Right renal pelvis (tissue), 4 donors: ENCODE data around the gene SEC23IP. TPM values are rescaled to one million over a fixed set of nuclear protein-coding genes. Genes with fewer than 3 reads are reported as not detected.

Source experiments
- DNase-seq, 4 donors: peaks; one replicate each; pipeline ENCODE4 v3.0.0-alpha.2; 2013; ENCODE audit warnings: low read depth in 4 of 4, low spot score in 3 of 4, missing footprints in 1 of 4
- polyA plus RNA-seq, 4 donors: library from polyadenylated mRNA; unstranded; fragments of 120-200 nt; gene quantifications; one replicate each; pipeline ENCODE4 v1.2.1, GENCODE V29; 2013; ENCODE audit not compliant: insufficient read length in 4 of 4

The SEC23IP gene
- polyA plus RNA-seq, 4 donors = 65.4 to 75.8 (median 71.8) TPM

DNA sequence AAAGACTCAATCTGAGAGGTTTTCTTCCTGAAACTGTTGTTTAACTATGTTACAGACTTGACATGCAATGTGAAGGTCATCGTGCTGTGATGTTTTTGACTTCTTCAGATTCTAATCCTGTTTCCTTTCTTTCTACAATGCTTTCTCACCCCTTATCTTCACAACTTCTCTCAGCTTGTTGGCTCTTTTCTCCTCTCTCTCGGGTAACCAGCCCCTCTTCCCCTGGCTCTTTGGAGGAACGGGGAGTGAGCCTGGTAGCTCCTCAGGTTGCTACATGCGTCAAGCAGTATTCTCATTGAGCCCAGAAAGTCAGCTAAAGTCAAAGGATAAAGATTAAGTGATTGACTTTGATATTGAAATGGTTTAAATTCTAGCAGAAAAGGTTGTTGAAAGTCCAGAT is 40.1 kb downstream of the SEC23IP start:
- DNase-seq = no peak

DNA sequence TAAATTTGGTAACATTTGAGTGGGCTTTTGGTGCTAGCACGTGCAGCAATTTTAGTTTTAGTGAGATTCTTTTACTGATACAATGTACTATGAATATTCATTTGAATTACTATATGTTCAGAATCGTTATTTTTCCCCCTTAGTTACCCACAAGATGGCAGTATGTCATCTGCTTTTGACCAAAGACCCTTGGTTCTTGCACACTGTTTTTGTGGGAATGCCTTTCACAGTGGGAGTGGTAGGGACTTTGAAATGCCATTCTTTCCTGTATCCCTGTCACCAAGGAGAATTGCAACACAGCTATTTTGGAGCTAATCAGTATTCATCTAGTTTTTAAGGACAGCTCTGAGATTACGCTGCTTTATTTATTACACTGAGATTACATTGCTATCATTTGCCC is 40.6 kb downstream of the SEC23IP start:
- DNase-seq = peak; percentile 16 to 51 (median 33)

DNA sequence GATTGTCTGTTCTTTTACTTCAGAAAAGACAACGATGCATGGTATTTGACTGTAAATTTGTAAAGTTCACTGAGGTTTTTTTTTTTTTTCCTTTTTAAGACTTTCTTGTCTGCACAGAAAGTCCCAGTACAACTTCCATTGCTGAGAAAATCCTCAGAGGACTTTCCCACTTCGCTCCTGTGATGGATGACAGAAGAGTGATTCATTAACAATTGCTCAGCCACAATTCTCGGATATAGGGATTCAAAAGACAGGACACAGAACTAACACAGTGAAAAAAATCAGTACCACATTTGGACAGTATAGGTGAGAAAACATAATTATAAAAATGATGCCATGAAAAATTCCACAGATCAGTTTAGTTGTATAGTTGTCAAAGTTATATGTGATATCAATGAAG is 48.0 kb downstream of the SEC23IP start:
- no peak for DNase-seq

DNA sequence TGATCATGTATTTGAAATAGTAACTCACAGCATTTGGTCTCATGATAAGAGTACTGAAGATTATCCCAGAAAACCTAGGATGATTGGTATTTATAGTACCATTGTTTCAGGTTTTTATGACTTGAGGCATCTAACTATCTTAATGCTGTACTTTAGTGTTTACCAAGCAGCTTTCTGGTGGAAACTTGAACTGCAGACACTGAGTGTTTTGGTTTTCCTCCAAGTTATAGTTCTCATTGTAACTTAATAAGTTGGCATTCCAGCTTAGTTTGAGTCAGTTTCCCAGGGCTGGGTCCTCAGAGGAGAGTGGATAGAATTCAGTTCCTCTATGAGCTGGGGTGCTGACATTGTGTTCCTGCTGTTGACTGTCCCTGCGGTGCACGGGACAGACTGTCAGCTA is 50.4 kb downstream of the SEC23IP start:
- no peak for DNase-seq

DNA sequence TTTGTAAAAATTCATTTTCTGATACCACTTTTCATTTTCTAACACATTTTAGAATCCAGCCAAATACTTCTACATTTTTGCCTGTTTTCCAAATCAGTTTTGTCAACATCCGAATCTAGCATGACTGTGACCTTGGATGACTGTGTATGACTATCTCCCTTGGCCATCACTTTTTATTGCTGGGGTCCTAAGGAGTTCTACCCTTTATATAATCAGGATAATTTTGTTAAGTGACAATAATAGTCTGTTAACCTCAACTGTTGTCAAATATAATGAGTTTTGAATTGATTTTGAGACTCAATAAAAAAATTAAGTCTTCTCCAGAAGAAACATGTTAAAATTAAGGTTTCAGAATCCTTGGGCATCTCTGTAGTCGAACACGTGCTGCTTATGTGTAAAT is 53.3 kb downstream of the SEC23IP start:
- no peak for DNase-seq

DNA sequence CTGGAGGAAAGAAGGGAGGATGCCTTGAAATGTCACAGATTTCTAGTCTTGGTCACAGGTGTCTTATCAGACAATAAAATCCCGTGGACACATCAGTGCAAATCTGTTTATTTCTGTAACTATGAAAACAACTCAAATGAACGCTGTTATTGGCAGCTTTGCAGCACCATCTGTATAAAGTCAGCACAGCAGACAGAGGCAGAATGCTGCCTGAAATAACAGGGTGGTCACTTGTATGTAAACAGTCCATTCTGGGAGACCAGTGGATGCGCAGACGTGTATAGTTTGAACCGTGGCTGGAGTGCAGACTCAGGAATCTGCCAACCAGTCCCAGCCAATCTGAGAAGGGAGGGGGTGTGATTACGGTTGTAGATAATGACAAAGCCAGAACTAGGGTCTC is 54.8 kb downstream of the SEC23IP start:
- DNase-seq = peak in 1 of 4 donors; percentile 12

DNA sequence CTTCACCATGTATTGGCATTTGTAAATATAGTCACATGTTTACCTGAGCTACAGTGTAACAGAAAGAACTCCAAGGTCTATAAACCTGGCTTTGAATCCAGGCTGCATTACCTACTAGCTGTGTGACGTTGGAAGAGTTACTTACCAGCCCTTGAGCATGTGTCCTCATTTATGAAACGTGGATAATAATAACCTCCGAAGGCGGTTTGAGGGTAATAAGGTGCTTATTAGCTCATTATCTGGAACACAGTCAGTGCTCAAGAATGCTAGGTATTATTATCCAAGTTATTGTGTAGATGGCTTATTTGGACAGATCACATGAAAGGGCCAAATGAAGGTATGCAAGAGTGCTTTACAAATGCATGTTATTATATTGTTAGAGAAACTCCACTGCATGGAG is 64.9 kb downstream of the SEC23IP start:
- DNase-seq = no peak

DNA sequence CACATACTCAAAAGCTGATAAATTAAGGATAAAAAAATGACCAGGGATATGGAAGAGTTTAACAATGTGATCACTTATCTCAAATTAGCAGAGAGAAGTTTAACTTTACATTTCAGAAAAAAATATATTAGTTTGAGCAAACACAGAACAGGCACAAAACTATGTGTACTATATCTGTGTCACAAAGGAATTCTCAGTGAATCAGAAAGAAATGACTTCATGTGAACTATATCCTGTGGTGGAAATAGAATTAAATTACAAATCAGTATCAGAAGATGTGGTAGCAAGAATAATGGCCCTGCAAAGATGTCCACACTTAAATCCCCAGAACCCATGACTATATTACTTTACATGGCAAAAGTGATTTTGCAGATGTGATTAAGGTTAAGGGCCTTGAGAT is 70.3 kb downstream of the SEC23IP start:
- DNase-seq = no peak

DNA sequence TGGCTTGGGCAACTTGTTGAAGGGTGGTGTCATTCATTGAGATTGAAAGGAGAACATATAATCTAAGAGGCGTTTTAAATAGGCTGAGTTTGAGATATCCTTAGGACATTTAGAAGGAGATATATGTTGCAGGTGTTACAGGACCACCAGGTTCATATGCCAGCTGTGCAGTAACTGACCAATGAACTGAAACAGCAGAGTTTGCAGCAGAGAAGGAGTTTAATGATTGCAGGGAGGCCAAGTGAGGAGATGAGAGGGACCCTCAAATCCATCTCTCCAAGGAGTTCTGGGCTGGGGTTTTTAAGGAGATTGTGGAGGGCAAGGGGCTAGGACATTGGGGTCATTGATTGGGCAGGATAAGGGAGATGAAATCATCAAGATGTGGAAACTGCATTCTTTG is 74.5 kb downstream of the SEC23IP start:
- no peak for DNase-seq

DNA sequence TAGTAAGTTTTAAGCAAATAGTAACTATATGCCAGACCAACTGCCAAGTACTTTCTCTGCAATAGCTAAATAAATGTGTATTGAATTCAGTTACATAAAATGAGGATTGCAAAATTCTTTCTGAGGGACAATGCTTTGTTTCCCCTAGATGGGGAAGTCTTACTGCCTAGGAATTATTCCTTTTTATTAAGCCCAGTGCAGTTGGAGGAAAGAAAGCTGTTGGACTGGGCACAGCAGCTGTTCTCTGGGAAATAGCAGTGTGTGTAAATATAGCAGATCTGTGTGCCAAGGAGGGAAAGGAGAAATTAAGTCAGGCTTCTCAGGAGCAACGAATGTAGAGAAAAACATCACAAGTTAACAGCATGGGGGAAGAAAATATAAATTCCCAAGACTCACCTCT is 77.1 kb downstream of the SEC23IP start:
- no peak for DNase-seq

DNA sequence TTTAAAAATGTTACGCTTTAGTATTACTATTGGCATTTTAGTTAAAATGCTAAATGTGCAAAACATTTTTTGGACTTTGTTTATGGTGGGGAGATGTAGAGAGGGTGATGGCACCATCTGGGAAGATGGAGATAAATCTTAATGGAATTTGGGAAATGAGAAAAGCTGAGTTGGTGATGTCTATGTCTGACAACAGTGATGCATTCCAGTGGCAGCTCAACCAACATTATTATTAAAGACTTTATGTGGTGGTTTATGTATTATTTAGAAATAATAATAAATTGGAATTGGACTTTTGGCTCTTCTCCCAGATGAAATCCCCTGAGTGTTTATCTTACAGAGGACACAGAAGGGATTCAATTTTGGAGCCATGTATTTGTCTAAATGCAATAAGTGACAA is 77.6 kb downstream of the SEC23IP start:
- DNase-seq = no peak

DNA sequence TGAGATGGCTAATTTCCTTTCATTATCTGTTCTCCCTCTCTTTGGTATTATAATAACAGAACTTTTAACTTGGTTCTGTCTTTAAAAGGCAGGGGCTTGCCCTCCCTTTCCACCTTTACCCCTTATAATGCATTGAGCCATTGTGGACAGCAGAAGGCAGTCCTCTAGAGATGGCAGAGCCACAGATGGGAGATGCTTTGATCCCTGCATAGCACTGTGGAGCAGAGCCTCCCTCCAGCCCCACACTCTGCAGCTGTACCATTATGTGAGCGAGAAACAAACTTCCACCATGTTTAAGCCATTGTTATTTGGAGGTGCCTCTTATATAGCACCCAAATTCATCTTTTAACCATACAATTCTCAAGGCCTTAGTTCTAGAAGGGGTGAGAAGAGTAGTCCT is 78.4 kb downstream of the SEC23IP start:
- DNase-seq = no peak

DNA sequence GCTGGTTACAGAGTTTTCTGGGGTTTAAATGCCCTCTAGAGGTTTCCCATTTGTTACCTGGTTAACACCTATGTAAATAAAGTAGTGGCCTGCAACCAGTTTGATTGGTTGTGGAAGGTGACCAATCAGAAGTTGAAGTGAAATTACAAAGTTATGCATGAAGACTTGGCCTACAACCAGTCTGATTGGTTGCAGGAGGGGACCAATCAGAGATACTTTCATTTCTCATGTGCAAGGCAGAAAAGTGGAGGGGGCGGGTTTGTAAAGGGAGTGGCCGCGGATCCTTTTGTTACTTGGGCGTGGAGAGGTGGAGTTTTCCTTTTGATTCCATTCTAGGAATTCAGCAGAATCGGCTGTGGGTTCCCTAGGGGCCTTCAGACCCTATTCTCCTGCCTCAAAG is 80.8 kb downstream of the SEC23IP start:
- no peak for DNase-seq

DNA sequence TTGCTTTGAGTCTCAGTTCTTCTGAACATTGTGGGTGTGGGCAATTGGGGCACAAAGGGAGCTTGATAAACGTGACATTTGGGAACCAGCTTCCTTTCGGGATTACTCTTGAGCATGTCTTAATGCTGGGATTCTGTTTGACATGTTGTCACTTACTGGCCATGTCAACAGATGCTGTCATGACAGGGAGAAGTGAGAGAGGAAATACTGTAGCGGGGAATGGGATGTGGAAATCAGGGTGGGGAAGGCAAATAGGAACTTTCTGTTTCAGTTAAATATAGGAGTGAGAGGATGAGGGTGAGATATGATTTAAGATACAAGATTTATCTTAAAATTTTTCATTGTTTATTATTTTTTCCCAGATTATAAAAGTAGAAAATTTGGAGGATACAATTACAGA is 83.9 kb downstream of the SEC23IP start:
- DNase-seq = no peak

DNA sequence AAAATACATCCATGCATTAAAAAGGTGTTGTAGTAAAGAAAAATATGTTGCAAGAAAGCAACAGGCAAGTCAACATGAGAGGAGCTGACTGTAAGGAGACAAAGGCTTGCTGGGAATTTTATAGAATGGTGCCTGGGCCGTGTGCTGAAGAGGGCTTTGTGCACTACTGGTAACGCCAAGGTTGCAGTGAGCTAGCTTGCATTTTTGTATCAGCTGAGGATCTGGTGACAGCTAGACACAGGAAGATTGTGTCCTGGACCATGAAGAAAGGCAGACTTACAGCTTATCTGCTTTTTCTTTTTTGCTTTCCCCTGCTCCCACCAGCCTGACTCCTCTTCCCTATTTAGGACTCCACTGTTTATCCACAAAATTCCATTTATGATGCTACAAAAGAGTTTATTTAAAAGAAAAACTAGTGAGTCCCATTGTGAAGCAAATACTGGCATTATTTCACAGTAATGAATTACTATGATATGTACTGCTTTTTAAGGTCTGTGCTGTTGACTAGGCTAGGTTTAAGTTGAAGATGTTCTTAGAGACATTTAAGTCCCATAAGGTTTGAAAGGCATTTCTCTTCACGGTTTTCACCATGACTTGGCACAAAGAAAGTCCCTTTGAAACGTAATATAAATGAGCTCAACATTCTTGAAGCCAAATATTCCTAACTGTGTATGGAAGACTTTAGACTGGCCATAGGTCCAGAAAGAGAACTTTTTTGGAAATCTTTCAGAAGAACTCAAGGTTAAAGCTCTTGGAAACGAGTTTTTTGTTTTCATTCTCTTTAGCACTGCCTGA is 88.6 kb downstream of the SEC23IP start:
- no peak for DNase-seq

DNA sequence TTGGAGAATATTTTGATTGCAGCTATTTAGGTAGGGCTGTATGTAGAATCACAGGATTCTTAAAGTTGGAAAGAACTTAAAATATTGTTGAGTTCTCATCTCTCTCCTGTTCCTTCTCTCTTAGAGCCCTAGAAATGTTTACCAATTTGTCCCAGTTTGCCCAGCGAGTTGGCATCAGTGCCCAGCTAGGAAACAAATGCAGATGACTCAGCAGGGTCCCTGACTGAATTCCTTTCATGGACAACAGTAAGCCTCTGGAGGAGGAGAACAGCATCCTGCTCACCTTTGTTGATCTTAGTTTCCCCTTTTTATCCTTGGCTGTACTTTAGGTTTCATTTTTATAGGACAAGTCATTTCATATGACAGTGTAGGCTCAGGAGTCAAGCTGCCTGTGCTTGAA is 89.3 kb downstream of the SEC23IP start:
- no peak for DNase-seq

DNA sequence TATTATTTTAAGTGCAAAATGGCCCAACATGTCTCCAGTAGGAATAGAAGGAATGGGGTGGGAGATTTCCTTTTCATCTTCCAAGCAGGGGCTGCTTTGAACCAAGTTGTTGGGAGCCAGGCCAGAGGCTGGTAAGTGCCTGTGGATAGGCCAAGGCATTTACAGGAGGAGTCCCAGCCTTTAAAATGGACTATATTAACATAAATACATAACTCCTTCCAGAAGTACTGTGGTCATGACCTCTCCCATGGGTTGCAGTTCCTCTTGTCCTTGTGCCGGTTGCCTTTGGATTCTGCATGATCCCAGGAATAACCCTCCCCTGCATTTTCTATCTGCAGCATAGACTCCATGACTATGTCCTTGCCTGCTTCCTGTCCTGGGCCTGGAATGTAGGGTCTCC is 95.8 kb downstream of the SEC23IP start:
- no peak for DNase-seq

DNA sequence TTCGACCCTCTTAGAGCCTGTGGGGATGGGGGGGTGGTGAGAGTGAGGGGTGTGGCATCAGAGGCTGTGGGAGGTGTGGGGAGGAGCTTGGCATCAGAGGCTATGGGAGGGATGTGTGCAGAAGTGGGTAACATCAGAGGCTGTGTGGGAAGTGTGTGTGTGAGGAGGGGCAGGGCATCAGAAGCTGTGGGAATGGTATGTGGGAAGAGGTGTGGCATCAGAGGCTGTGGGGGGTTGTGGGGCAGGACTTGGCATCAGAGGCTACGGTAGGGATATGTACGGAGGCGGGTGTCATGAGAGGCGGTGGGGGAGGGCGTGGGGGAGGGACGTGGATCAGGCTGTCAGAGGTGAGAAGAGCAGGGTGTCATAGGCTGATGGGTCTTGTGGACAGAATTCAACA is 97.4 kb downstream of the SEC23IP start:
- DNase-seq = no peak

DNA sequence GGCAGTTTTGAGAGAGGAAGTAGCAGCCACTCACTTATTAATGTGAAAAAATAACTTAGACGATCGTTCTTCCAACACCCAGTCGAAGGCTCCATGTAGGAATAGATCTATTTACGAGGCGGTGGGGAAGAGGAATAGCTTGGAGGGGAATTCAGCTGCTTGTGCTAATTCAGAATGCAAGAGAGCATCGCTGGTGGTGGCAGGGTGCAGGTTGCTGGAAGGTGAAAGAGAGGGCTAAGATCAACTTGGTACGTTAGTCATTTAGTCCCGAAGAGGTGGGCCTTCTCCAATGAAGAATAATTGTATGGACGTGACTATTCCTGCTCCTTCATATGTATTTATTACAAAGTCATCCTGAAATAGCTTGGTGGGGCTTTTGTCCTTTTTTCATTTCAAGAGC is 98.5 kb downstream of the SEC23IP start:
- no peak for DNase-seq

DNA sequence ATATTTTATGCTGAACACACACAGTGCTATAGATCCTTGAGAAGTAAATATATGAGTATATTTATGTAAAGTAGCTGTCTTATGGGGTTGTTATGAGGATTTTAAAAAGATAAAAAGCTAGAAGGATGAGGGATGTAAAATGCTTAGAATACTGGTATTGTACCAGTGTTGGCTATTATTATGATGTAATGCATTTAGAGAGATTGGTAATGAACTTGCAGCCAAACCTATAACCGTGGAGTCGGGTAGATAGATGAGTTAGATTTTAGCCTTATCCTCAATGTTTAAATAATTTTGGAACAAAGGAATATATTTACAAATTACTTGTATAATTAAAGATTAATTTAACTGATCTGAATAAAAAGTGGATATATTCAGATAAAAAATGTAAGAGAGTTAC is 99.3 kb downstream of the SEC23IP start:
- no peak for DNase-seq
